HFFc6 (cell line): ENCODE results near the gene BRD3. TPM values are rescaled to one million over a fixed set of nuclear protein-coding genes. Genes with fewer than 3 reads are reported as not detected.

ENCODE experiments used
- DNase-seq: peaks from one replicate; pipeline ENCODE4 v3.0.0-alpha.2; 2018
- H3K27ac Mint-ChIP-seq: 2 replicates; pipeline ENCODE4 v1.8.0; 2020; ENCODE audit warnings: mild to moderate bottlenecking, mixed read lengths
- H3K27me3 Mint-ChIP-seq: 2 replicates; pipeline ENCODE4 v1.8.0; 2021; ENCODE audit warnings: mild to moderate bottlenecking, moderate library complexity, mixed read lengths; ENCODE audit not compliant: insufficient read depth
- H3K36me3 Mint-ChIP-seq: 2 replicates; pipeline ENCODE4 v1.8.0; 2021; ENCODE audit warnings: low read depth, mixed read lengths
- H3K4me1 Mint-ChIP-seq: 2 replicates; pipeline ENCODE4 v1.8.0; 2020; ENCODE audit warnings: low read depth, mixed read lengths
- H3K4me3 Mint-ChIP-seq: 2 replicates; pipeline ENCODE4 v1.8.0; 2020; ENCODE audit warnings: mild to moderate bottlenecking, moderate library complexity, mixed read lengths
- H3K9me3 Mint-ChIP-seq: 2 replicates; pipeline ENCODE4 v1.8.0; 2020; ENCODE audit warnings: mild to moderate bottlenecking, mixed read lengths
- total RNA-seq, 6 experiments: library from RNA; stranded (reverse); fragmentation: NEBNext Ultra II Directional; extraction: Animal tissue kit (Norgen Biotek cat#: 25700); gene quantifications; 2 replicates in 1 of 6; 3 replicates in 5 of 6; pipeline ENCODE4 v1.2.3, GENCODE V29; 2021
- TF ChIP-seq, protein P1 (sequence below): fragments of 200-600 bp; sonication (generic); IDR thresholded peaks from 2 replicates; pipeline ENCODE4 v1.5.0; 2021; ENCODE audit warnings: antibody characterized with exemption, mild to moderate bottlenecking

Gene BRD3
- total RNA-seq, 6 experiments from 2014 or later = 17.1 to 20.9 (median 18.6) TPM

DNA sequence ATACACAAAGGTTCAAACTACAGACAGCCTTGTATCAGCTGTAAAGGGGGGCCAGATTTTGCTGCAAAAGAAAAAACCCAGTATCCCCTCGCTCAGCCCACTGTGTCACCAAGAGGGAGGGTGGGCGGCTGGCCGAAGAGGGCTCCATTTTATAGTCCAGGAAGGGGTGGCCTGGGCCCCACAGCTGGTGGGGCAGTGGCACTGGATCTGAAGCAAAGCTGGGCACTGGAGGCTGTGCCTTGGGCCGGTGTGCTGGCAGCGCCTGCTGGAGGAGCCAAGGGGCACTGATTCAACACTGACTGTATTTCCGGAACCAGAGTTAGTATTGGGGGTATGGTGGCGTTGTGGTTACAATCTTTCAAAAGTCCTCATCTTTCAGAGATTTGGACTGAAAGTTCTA, 9.1 kb downstream of the BRD3 start:
- H3K4me1 Mint-ChIP-seq = peaks cover 36% of the 10 kb centered on the region
- peak overlapping the region; percentile 52 for H3K27ac Mint-ChIP-seq
- H3K36me3 Mint-ChIP-seq = no peaks in the 10 kb centered on the region
- DNase-seq = peak; percentile 57
- H3K4me3 Mint-ChIP-seq = peak overlapping the region; percentile 42; the same call in 1 of the 2 replicates
- no peaks in the 10 kb centered on the region; the same call in none of the 2 replicates for H3K27me3 Mint-ChIP-seq
- H3K9me3 Mint-ChIP-seq = no peaks in the 10 kb centered on the region
- TF ChIP-seq, protein P1, sequence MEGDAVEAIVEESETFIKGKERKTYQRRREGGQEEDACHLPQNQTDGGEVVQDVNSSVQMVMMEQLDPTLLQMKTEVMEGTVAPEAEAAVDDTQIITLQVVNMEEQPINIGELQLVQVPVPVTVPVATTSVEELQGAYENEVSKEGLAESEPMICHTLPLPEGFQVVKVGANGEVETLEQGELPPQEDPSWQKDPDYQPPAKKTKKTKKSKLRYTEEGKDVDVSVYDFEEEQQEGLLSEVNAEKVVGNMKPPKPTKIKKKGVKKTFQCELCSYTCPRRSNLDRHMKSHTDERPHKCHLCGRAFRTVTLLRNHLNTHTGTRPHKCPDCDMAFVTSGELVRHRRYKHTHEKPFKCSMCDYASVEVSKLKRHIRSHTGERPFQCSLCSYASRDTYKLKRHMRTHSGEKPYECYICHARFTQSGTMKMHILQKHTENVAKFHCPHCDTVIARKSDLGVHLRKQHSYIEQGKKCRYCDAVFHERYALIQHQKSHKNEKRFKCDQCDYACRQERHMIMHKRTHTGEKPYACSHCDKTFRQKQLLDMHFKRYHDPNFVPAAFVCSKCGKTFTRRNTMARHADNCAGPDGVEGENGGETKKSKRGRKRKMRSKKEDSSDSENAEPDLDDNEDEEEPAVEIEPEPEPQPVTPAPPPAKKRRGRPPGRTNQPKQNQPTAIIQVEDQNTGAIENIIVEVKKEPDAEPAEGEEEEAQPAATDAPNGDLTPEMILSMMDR = peak; percentile 41

DNA sequence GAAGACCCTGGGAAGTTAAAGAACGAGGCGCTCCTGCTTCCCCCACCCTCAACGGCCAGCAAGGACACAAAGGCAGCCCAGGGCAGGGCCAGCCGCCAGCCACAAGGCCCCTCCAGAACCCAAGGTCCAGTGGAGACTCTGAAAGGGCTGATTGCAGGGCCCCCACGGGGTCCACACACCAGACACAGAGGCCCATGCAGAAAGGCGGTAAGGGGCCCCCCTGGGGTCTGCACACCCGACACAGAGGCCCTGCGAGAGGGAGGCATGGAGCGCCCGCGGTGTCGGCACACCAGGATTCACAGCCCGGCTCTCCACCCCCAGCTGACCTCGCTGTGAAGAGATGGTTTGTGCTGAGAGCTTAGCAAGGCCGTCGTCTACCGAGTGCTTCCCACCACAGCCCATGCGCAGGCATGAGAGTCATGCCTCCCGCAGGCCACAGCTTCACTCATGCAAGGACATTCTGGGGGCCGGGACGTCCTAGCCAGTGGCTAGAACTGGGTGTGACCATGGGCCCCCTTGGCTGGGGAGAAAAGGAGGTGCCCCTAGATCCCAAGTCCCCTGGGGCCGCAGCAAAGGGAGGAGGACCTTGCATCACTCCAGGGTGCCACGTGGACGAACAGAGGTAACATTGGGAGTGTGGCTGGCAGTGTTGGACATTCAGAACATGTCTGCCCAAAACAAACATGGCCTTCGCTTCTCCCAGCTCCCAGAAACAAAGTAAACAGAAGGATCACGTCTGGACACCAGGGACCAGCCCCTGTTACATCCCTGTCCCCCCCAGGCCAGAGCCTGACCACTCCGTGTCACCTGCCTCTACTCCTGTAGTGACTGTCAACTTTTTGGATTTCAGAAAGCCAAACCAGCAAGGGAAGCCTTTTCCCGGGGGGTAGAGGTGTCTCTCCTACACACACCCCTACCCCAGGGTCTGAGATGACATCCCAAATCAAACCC, 9.8 kb downstream of the BRD3 start:
- no peaks in the 10 kb centered on the region for H3K36me3 Mint-ChIP-seq
- no peak for DNase-seq
- no peaks in the 10 kb centered on the region; the same call in none of the 2 replicates for H3K27me3 Mint-ChIP-seq
- H3K9me3 Mint-ChIP-seq = no peaks in the 10 kb centered on the region
- peak overlapping the region; percentile 52; the same call in 1 of the 2 replicates for H3K27ac Mint-ChIP-seq
- H3K4me1 Mint-ChIP-seq = peaks cover 36% of the 10 kb centered on the region
- TF ChIP-seq, protein P1 = no peak
- H3K4me3 Mint-ChIP-seq = no peak overlapping the region

DNA sequence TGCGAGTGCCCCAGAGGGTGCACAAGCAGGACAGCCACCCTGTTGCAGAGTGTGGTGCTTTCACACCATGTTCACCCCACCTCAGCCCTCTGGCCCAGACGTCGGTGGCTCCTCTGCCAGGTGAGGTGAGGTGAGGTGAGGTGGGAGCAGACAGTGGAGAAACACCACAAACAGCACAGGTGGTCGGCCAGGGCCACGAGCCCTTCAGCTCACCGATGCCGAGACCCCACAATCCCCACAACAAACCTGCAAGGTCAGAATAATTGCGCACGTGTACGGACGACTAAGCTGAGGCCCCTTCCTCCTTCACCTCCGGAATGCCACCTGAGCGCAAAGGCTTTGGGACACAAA, 10.5 kb downstream of the BRD3 start:
- Mint-ChIP-seq H3K9me3 (no peaks in the 10 kb centered on the region), H3K4me3 (no peak overlapping the region), H3K27ac (no peak overlapping the region), H3K36me3 (no peaks in the 10 kb centered on the region), H3K27me3 (no peaks in the 10 kb centered on the region; the same call in none of the 2 replicates), H3K4me1 (peaks cover 36% of the 10 kb centered on the region)
- DNase-seq = no peak
- TF ChIP-seq, protein P1 = no peak

DNA sequence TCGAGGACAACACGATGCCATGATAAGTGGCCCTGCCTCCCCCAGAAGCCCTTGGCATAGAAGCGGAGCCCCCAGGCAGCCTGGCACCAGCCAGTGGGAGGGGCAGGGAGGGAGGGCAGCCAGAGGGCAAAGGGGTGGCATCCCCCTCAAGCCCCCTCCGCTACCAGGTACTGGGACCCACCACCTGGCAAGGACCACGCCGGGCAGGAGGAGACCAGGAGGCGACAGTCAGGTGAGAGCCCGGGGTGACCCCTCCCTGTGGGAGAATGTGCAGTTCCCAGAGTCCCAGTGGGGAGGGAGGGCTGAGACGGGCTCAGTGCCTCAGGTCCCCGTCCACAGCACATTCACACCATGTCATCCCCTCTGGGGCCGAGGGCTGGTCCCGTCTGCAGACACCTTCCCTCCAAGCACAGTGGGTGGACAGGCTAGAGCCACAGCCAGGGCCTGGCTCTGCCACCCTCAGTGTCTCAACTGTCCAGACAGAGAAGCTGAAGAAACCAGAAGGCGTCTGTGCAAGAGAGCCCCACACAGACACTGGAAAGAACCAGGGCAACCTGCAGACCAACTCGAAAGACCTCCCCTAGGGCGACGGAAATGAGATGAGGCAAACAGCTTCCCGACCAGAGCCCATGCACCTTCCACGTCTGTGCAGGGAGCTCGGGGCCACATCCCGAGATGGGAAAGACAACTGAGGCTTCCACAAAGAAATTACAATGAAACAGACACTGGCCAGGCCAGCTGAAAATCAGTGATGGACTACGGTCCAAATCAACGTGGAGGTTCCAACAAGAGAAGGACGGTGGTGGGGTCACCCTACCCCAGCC, 11.1 kb downstream of the BRD3 start:
- peaks cover 36% of the 10 kb centered on the region for H3K4me1 Mint-ChIP-seq
- no peaks in the 10 kb centered on the region for H3K9me3 Mint-ChIP-seq
- H3K27me3 Mint-ChIP-seq = no peaks in the 10 kb centered on the region; the same call in none of the 2 replicates
- TF ChIP-seq, protein P1 = no peak
- 0 out of 2 replicates have a peak, but pooled peaks cover under 1% of the 10 kb centered on the region for H3K36me3 Mint-ChIP-seq
- peak overlapping the region; percentile 53 for H3K27ac Mint-ChIP-seq
- H3K4me3 Mint-ChIP-seq = peak overlapping the region; percentile 19; the same call in 1 of the 2 replicates
- no peak for DNase-seq

DNA sequence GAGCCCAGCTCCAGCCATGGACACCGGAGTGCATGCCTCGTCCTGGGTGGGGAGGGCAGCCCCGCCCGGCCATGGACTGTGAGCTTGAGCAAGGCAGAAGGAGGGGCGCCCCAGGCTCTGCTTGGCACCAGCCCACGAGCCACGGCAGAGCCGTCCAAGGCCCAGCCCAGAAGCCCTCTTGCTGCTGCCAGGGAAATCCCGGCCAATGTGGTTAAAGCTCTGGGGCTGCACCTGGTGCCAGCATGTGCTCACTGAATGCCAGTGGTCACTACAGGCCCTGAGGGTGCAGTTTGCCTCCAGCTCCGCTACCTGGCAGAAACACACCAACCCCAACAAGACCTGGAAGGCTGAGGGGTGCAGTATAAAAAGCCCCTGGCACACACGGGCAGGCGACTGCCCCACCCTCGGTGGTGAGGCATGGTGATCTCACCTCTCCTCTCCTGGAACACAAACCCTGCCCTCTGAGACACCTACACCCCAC, 11.8 kb downstream of the BRD3 start:
- H3K9me3 Mint-ChIP-seq = no peaks in the 10 kb centered on the region
- peak overlapping the region; percentile 34; the same call in 1 of the 2 replicates for H3K4me3 Mint-ChIP-seq
- DNase-seq = peak; percentile 53
- H3K27ac Mint-ChIP-seq = peak overlapping the region; percentile 53
- H3K27me3 Mint-ChIP-seq = no peaks in the 10 kb centered on the region; the same call in none of the 2 replicates
- peaks cover 36% of the 10 kb centered on the region for H3K4me1 Mint-ChIP-seq
- TF ChIP-seq, protein P1 = no peak
- 0 out of 2 replicates have a peak, but pooled peaks cover 5% of the 10 kb centered on the region for H3K36me3 Mint-ChIP-seq
